Posterior vena cava (tissue), 2 donors: ENCODE results near the gene SERPINA4. TPM values are rescaled to one million over a fixed set of nuclear protein-coding genes. Genes with fewer than 3 reads are reported as not detected.

Source experiments
- DNase-seq: peaks from one replicate; pipeline ENCODE4 v3.0.0-alpha.2; 2020; ENCODE audit warnings: low spot score
- intact Hi-C, 2 donors: fragments of 100-400 bp; cut with DNase I; formaldehyde crosslinking; loops; one replicate each; pipeline versions ENCODE4 v1.14.1 to v1.14.2; 2022 to 2023
- long read RNA-seq, 2 donors: library from polyadenylated mRNA; unstranded; transcript quantifications; one replicate each; pipeline ENCODE4 v2.0.0, GENCODE V29; 2020 to 2021
- total RNA-seq, 2 donors: library from RNA; stranded (reverse); fragmentation: NEBNext Ultra II Directional; extraction: Animal tissue kit (Norgen Biotek cat#: 25700); gene quantifications; one replicate each; pipeline ENCODE4 v1.2.1, GENCODE V29; 2021
- donor health status: DM: yes; HTN: yes; CAD: no.
- donor health status: DM: yes; HTN: yes; CAD: no.

The SERPINA4 gene, protein sequence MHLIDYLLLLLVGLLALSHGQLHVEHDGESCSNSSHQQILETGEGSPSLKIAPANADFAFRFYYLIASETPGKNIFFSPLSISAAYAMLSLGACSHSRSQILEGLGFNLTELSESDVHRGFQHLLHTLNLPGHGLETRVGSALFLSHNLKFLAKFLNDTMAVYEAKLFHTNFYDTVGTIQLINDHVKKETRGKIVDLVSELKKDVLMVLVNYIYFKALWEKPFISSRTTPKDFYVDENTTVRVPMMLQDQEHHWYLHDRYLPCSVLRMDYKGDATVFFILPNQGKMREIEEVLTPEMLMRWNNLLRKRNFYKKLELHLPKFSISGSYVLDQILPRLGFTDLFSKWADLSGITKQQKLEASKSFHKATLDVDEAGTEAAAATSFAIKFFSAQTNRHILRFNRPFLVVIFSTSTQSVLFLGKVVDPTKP
- total RNA-seq = not detected
- long read RNA-seq, donor 1 = 0 reads
- long read RNA-seq, donor 2 = 0 reads

DNA sequence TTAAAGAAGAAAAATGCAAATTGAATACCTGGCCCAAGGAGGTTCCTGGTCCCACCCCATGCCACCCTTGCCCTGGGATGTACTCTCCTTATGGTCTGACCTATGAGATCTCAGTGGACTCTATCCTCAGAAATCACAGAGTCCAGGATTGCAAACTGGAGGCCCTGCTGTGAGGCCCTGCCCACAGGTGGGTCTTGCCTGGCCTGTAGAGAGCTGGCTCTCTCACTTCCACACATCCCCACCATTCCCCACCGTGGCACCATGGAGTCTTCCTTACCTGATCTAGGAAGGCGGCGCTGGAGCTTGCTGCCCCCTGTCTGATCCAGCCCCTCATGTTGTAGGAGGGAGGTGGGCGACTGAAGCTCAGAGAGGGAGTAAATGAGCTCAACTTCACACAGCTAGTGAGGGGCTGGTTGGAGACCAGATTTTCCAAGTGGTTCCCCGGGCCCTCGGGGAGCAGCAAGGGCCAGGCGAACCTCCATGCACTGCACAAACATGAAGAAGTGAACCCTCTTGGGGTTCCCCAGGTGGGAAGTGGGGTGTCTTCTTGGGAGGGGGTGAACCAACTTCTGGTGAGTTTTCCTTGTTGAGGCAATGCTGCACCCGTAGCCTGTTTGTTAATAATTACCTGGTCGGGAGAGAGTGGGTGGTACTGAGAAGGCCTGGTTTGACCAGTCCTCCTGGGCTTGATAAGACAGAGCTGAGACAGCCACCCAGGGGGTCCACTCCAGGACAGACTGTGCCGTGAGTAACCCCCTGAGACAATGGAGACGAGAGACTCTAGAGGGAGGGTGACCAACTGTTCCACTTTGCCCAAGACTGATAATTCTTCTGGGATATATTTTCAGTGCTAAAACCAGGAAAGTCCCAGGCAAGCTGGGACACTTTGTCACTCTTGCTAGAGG lies at the start of gene SERPINA4:
Gene SERPINA4, plus strand, starts transcription at position 692 of the 905 bp plus-strand sequence. CDS start 2,041 bp downstream, outside the sequence.
- DNase-seq = peak; percentile 48
- intact Hi-C loops = no loop called here

DNA sequence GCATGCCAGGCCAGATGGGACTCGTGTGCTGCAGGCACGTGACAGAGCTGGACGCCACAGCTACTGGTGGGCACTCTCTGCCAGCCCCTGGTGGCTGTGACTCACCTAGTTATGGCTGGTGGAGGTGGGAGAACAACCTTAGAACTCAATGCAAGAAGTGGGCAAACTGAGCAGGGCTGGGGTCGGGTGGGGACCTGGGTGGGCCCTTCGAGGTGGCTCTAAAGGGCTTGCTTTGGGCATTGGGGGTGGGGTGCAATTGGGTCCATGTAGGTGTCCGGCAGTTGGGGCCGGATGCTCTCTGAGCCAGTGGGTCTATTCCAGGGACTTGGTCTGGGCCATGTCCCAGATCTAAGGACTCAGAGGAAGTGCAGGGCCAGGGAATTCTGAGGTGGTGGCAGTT lies 46.9 kb upstream of the SERPINA4 start:
- intact Hi-C loops = no loop called here

DNA sequence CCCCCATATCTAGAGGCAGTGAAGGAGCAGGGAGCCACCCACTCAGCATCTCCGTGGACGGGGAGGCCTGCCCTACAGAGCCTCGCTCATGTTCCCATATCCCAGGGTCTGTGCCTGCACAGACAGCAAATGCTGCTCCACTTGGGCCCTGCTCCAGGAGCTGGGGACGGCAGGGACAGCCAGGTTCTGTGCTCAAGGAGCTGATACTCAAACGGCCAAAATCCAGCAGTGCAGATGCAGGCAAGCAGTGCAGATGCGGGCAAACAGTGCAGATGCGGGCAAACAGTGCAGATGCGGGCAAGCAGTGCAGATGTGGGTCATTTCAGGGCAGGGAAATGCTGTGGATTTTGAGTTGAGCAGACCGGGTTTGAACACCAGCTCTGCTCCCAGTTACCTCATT lies 45.8 kb upstream of the SERPINA4 start:
- no peak for DNase-seq
- intact Hi-C loops = no loop called here

More for the DNA sequence above, 46.9 kb upstream of the SERPINA4 start:
- no peak for DNase-seq

DNA sequence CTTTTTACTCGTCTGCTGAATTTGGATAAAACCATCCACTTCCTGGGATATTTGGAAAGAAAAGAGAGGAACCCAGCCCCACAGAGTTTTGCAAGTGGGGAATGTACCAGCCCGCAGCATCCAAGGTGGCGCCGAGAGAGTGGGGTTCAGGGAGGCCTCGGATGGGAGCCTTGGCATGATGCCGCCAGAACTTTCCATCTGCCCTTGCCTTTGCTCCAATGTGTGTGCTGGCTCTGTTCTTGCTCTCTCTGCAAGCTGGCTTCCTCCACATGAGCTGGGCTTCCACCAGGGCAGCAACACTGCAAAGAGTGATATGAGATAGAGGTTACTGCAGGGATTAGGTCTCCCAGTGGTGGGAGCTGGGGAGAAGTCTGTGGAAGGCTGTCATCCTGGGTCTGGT lies 45.4 kb upstream of the SERPINA4 start:
- no peak for DNase-seq
- intact Hi-C loops = no loop called here

DNA sequence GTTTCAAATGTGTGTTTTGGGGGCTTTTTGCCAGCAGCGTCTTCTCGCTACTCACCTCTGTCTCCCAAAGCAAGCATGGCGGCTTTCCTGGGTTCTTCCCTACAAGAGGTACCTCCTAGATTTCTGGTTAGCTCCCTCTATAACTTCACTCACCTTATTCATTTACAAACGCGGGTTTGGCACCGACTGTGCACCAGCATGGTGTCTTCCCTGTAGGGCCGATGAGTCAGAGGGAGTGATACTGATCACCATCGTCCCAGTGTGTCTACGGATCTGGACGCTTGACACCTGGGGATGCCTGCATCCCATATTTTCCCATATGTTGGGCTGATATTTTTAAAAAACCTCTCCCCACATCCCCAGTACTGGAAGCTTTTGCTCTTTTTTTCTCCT lies 44.0 kb upstream of the SERPINA4 start:
- intact Hi-C loops = no loop called here
- no peak for DNase-seq

DNA sequence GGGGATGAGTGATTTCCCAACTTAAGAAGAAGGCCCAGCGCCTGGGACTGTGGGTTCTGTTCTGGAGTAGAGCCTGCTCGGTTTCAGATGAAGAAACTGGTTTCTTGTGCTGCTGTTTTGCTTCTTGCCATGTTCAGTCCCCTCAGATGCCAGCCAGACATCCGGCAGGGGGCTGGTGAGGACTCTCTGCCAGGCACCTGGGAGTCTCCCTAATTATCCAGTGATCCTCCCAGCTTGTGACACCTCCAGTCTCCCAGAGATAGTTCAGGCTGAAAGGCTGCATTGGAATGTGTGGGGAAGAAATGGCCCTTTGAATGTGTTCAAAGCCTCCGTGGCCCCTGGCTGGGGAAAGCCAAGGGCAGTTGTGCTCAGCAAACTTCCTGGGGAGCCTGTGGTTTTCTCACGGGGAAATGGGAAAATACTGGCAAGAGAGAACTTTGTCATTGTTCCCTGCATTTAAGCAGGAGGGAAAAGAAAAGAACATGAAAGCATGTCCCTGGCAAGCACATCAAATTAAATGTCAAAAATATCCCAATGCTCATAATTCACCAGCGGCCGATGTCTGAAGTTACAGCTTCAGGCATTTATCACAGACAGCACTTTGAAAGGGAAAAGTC lies 43.5 kb upstream of the SERPINA4 start:
- no peak for DNase-seq
- intact Hi-C loops = no loop called here

DNA sequence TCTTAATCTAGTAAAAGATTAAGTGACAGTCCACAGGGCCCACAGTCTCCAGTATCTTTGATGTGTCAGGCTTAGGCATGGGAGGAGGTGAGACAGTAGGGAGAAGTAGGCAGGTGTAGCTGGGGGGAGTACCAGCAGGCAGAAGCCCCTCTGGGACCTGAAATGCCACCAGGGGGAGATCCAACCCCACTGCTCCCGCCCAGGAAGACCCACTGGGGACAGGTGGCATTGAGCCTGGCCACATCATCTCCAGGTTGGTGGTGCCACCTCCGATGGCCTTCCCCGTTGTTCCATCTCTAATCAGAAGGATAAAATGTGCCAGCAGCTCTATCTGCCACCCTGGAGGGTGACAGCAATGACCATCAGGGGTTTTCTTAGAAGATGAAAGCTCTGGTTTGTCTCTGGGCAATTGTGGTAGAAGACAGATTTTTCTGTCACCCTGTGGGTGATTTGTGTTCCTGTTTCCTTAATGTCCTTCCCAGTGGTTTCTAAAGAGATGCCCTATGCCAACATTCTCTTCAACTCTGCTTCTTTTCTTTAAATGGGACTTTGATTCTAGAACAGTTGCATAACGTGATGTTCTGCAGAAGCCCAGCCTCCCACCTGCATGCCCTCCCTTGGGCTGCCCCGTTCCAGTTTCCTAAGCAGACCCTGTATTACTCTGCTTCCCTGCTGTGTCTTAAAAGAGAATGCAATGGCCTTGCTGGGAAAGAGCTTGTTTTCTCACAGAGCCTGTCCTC lies 39.7 kb upstream of the SERPINA4 start:
- intact Hi-C loops = no loop called here
- no peak for DNase-seq

DNA sequence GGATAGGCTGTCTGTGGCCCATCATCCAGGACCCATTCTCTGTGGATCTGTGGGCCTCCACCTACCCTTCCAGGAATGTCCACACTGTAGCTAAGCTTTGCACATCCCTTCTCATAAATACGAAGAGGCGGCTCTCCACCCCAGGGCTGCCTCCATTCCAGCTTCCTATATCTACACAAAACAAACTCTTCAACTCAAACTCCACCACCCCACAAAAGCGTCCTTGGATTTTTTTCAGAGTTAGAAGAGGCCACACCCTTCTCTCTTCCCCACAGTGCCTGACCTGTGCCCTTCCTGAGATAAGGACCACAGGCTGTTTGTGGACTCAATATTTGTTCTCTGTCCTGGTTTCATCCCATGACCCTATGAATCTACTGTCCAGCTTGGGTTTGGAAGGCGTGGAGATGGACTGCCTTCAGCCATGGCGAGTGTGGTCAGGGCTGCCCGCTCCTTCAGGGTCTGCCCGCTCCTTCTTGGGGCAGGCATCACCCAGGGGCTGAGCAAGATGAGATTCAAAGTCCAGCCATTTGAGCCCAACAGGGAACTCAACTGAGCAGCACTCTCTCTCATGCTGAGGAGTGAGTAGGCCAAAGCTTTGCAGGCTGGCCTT lies 39.0 kb upstream of the SERPINA4 start:
- intact Hi-C loops = no loop called here
- DNase-seq = no peak

DNA sequence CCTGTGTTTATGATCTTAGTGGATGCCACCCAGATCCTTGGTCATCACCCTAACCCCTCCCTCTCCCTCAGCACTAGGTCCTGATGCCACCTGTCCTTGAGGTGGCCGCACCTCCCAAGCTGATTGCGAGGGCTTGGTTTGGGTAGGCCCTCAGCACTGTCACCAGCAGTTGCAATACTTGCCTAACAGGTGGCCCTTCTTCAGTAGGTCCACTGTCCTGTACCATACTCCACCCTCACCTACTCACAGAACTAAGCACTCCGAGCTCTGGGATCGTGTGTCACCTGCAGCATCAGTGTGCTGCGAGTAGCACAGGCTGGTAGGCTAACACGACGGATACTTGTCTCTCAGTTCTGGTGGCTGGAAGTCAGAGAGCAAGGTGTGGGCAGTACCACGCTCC lies 38.0 kb upstream of the SERPINA4 start:
- intact Hi-C loops = no loop called here
- no peak for DNase-seq

DNA sequence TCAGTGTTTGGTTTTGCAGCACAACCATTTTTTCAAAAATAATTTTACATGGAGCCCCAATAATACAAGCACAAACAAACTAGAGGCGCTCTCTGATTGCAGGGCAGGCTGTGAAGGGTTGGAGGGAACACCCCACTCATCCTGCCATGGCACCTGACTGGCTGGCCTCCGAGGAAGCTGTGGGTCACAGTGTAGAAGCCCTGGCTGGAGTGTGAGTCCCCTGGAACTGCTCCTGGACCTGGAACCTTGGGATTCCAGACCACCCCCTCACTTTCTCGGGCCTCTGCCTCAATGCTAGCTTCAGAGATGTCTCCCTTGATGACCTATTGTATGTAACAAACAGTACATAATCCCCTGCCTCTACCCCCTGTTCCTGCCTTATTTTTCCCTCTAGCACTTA lies 37.1 kb upstream of the SERPINA4 start:
- no peak for DNase-seq
- intact Hi-C loops = no loop called here

DNA sequence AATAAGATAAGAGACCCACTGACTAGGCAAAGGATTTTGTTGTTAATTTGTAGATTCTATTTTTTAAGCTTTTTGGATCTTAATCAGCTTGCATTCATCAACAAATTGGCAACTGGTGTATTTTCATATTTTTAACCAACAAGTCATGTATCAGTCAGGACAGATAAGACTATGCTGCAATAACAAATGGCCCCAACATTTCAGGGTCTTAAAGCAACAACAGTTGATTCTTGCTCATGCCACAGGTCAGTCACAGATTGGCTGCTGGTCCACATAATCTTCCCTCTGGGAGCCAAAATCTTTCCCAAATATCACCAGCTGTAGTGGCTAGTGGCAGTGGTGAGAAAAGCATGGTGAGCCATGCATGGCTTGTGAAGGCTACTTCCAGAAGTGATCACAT lies 30.1 kb upstream of the SERPINA4 start:
- DNase-seq = no peak
- intact Hi-C loops = no loop called here

DNA sequence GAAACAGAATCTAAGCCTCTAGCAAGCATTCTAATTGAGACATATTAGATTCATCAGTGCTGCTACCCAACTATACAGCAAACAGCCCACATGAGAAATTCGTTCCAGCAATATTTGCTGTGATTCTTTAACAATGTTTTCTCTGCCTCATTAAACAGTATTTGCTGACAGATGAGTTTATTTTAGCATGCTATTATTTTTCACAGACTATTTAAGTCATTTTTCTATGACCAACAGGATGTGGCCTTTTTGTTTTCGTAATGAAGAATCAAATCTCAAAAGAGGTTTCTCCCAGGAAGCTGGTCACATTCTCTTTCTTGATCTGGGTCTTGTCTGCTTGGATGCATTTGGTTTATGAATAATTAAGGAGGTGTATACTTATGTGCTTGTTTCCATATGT lies 28.8 kb upstream of the SERPINA4 start:
- intact Hi-C loops = no loop called here
- DNase-seq = no peak

DNA sequence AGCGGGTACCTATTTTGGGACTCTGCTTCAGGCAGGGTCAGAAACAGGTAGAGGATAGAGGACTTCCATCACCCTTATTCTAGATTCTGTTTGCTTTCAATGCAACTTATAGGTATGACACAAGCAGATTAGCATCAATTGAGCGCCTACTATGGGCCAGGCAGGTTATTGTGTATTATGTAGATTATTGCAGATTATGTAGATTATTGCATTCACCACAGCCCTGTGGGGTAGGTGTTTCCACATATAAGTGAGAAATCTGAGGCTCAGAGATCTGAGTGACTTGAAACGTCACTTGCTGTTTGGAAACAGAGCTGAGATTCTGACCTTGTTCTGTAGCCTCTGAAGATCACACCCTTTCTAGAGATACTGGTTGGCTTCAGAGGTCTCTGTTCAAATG lies 25.7 kb upstream of the SERPINA4 start:
- intact Hi-C loops = no loop called here
- no peak for DNase-seq

DNA sequence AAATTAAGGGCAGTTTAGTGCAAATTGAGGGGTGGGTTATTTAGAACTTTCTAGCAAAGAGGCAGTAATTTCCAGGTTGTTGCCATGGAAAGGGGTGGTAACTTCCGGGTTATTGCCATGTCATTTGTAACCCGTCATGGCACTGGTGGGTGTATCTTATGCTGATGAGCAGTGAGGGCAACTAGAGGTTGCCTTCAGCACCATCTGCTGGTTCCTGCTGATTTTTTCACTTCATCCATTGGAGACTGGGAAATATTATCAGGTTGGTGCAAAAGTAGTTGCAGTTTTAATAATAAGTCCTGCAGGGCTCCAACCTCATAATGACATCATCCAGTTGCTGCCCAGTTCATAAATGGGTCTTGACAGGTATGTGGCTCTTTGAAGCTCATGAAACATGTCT lies 24.4 kb upstream of the SERPINA4 start:
- DNase-seq = no peak
- intact Hi-C loops = no loop called here

DNA sequence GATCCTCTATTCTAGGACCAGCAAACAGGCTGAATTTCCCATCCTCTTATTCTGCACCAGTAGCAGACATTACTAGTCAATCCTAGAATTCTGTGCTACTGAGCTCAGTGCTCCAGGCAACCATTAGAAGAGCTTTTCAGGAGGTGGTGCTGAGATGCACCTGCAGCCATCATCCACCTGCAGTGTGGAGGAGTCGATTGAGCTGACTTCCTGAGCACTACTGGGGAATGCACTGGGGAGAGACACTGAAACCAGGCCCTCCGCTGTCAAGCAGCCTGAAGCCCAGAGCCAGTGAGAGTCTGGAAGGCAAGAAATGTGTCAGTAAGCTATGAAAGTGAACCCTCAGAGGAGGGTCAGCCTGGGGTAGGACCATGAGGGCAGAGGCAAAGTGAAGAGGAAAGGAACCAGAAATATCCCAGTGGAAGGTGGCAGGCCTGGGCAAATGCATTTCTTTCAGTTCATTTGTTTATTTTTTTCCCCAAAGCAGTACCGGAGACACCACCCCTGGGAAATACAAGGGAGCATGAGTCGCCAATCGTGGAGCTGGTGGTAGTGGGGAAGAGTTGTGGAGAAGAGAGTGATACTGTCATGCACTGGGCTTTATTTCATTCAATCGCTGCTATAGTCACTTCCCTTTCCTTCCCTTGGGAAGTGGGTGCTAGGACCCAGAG lies 23.0 kb upstream of the SERPINA4 start:
- no peak for DNase-seq
- intact Hi-C loops = no loop called here

DNA sequence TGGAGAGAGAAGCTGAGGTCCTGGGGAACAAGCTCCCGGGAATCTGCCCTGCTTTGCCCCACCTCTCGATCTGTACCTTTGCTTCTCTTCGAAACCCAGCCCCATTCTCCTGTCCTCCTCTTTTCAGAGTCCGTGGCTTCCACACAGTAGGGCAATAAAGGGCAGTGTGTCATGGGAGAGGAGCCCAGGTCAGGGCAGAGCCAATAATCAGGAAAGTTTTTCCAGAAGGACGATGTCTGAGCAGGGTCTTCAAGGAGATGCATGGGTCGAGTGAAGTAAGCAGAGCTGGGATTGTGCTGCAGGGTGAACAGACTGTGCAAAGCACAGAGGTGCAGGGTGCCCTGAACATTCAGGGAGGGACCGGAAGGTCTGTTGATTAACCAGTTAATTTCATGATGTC lies 22.1 kb upstream of the SERPINA4 start:
- no peak for DNase-seq
- intact Hi-C loops = no loop called here

DNA sequence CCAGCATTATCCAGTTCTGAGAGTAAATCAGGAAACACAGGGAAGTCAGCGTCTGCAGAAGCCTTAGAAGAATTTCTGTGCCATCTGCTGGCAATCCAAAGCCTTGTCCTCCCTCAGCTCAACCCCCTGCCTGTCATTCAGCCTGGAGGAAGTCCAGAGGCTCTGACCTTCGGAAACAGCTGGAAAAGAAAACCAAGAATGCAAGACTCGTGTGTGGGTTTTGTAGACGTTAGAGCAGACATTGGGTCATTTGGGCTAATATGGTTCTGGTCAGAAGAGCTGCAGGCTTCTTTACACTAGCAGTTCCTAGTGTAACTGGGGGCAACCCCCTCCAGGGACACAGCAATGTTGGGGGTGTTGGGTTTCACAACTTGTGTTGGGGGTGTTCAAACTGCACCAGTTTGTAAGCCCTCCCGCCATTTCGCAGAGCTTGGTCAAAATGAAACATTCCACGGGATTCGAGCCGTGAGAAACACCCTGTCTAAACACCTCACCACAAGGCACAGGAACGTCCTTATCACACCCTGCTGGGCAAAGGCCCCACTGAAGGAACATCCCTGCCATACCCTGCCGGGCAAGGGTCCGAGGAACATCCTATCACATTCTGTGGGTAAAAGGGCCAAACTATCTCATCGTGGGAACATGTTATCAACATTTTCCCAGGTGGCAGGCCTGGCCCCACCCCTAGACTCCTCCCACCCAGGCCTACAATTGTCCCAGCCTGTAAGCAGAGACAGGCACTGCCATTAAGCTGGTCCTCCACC lies 21.0 kb upstream of the SERPINA4 start:
- intact Hi-C loops = loop anchor here in 1 of 2 donors (5.0 kb wide), 1 partner anchor 1872 kb away; no protein-coding TSS in a partner anchor
- no peak for DNase-seq
